GM12873 (cell line): ENCODE results near the gene ERH.

Source experiments
- TF ChIP-seq, protein P1 (sequence below): IDR thresholded peaks from 2 replicates; pipeline ENCODE4 v1.5.1; 2012; ENCODE audit warnings: low read depth, mild to moderate bottlenecking, moderate library complexity, low read length, control low read depth; ENCODE audit not compliant: insufficient read depth; ENCODE audit errors: missing control alignments

Gene ERH

DNA sequence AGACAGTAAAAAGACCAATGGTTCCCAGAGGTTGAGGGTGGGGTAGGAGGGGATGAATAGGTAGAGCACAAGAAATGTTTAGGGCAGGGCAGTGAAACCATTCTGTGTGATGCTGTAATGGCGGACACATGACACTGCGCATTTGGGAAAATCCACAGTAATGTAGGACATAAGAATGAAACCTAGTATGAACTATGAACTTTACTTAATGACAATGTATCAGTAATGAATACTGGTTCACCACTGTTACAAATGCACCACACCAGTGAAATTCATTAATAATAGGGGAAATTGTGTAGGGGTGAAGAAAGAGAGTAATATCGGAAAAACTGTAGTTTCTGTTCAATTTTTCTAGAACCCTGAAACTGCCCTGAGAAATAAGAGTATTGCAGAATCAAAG, 5.6 kb downstream of the ERH start:
- TF ChIP-seq, protein P1, sequence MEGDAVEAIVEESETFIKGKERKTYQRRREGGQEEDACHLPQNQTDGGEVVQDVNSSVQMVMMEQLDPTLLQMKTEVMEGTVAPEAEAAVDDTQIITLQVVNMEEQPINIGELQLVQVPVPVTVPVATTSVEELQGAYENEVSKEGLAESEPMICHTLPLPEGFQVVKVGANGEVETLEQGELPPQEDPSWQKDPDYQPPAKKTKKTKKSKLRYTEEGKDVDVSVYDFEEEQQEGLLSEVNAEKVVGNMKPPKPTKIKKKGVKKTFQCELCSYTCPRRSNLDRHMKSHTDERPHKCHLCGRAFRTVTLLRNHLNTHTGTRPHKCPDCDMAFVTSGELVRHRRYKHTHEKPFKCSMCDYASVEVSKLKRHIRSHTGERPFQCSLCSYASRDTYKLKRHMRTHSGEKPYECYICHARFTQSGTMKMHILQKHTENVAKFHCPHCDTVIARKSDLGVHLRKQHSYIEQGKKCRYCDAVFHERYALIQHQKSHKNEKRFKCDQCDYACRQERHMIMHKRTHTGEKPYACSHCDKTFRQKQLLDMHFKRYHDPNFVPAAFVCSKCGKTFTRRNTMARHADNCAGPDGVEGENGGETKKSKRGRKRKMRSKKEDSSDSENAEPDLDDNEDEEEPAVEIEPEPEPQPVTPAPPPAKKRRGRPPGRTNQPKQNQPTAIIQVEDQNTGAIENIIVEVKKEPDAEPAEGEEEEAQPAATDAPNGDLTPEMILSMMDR: no peak

DNA sequence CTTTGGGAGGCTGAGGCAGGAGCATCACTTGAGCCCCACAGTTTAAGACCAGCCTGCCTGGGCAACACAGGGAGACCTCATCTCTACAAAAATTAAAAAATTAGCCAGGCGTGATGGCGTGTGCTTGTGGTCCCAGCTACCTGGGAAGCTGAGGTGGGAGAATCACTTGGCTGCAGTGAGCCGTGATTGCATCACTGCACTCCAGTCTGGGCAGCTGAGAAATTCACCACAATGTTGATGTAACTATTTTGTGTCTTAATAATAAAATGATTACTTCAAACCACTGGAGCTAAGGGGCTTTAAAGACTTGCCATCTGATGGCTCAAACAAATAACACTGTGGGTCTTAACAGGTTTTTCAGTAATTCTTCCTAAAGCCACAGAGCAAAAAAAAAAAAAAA, 10.8 kb downstream of the ERH start:
- TF ChIP-seq, protein P1: no peak

DNA sequence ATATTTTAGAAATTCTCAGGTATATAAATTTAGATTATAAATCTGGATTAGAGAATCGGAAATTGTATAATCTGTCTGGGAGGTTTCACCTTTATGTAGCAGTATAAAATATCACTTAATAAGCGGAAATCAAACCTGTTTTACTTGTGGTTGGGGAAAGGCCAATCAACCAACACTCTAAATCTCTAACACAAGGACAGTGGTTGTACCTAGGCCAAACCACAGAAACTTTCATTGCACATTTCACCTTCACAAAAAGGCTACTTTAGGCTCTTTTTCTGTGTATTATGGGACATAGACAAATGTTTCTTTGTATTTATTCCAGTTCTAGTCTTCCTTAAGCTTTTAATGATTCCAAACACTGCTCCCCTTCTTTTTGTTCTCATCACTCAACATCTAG, 19.8 kb downstream of the ERH start:
- TF ChIP-seq, protein P1: no peak

DNA sequence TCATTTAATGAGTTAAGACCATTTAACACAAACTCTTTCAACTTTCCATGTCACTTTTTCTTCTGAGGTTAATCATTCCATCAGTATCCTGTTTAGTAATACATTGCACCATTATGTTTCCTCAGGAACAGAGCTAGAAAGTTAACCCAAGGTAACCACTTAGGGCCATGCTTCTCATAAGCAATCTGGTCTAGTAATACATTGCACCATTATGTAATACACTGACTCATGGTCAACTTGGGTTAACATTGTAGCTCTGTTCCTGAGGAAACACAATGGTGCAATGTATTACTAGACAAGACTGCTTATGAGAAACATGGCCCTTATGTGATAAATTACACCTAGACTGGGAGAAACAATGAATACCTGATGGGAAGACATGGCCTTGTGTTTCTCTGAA, 21.7 kb downstream of the ERH start:
- TF ChIP-seq, protein P1: no peak

DNA sequence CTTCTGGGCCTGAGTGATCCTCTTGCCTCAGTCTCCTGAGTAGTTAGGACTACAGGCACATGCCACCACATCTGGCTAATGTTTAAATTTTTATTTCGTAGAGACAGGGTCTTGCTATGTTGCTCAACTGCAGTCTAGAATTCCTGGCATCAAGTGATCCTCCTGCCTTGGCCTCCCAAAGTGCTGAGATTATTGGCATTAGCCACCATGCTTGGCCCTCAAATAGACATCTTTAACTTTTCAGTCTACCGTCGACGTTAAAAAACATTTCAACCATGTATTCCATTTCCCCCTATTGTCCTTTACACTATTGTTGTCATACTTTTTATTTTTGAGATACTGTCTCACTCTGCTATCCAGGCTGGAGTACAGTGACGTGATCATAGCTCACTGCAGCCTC, 22.4 kb downstream of the ERH start:
- TF ChIP-seq, protein P1: no peak

DNA sequence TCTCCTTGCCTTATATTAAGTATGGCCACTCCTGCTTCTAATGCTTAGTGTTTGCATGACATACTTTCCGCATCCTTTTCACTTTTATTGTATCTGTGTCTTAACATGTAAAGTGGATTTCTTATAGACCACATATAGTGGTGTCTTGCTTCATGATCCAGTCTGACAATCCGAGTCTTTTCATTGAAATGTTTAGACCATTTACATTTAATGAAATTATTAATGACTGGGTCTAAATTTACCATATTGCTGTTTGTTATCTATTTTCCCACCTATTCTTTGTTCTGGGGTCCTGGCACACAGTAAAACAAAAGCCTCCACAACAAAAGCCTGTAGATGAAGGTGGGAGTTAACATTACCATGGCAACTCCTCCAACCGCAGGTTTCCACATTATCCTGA, 22.9 kb downstream of the ERH start:
- TF ChIP-seq, protein P1: no peak

DNA sequence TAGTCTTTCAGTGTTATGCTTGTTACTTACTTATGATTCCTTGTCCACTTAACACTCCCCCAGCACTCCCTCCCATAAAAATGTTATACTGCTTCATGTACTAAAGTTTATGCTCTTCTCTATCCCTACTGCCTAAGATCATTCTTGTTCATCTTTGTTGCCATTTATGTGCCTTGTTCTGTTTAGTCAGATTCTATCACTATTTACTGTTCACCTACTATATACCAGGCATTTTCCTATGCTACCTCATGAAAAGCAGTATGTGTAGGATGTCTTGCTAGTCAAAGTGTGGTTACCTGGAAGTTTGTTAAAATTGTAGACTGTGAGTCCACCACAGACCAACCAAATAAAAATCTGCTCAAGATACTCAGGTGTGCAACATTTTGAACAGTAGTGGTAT, 23.9 kb downstream of the ERH start:
- TF ChIP-seq, protein P1: no peak

DNA sequence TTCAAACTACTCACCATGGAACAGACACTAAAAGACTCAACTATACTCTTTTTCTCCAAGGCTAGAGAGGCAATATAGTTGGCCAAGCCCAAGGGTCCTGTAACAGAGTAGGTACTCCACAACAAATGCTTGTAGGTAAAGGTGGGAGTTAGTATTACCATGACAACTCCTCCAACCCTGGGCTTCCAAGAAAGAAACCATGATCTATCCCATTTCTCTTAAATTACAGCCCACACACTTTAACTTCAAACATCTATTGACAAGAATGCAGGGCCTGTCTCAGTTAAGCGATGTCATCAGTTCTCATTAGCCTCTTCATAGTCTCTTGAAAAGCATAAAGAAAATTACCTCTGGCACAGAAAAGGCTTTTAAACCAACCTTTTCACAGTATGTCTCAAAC, 25.0 kb downstream of the ERH start:
- TF ChIP-seq, protein P1: no peak
